Mesendoderm (in vitro differentiated cells): ENCODE results near the gene SETD5.
A peak's percentile ranks its signal among the peaks of the same experiment; 100 is the strongest.

Source experiments
- DNase-seq: peaks from one replicate; pipeline ENCODE4 v3.0.0; 2013
- H2AK5ac ChIP-seq: 2 replicates; pipeline ENCODE4 v1.6.1; 2013; ENCODE audit warnings: low read length, inconsistent platforms
- H2BK120ac ChIP-seq: 2 replicates; pipeline ENCODE4 v1.6.1; 2013; ENCODE audit warnings: low read depth, mild to moderate bottlenecking, low read length, moderate library complexity, mixed read lengths
- H2BK15ac ChIP-seq: replicated peaks from 2 replicates; pipeline ENCODE4 v1.6.1; 2013; ENCODE audit warnings: low read depth, mild to moderate bottlenecking, moderate library complexity
- H2BK5ac ChIP-seq: 2 replicates; pipeline ENCODE4 v1.6.1; 2013; ENCODE audit warnings: low read length, inconsistent platforms
- H3K18ac ChIP-seq: 2 replicates; pipeline ENCODE4 v1.6.1; 2013; ENCODE audit warnings: mild to moderate bottlenecking, low read length, mixed read lengths
- H3K23ac ChIP-seq: one replicate; pipeline ENCODE4 v1.6.1; 2013; ENCODE audit warnings: low read length
- H3K27ac ChIP-seq: 2 replicates; pipeline ENCODE4 v1.5.1; 2013; ENCODE audit warnings: low read depth, mild to moderate bottlenecking, inconsistent platforms, low read length, moderate library complexity
- H3K27me3 ChIP-seq: 2 replicates; pipeline ENCODE4 v1.6.1; 2013; ENCODE audit warnings: low read length, control low read depth, mild to moderate bottlenecking, inconsistent platforms; ENCODE audit not compliant: insufficient read depth, poor library complexity
- H3K36me3 ChIP-seq: 2 replicates; pipeline ENCODE4 v1.6.1; 2013; ENCODE audit warnings: low read length, inconsistent platforms; ENCODE audit not compliant: control insufficient read depth, insufficient read depth
- H3K4ac ChIP-seq: one replicate; pipeline ENCODE4 v1.6.1; 2013; ENCODE audit warnings: low read depth, mild to moderate bottlenecking, low read length, moderate library complexity
- H3K4me1 ChIP-seq: 2 replicates; pipeline ENCODE4 v1.6.1; 2013; ENCODE audit warnings: low read depth, low read length, inconsistent platforms; ENCODE audit not compliant: control insufficient read depth
- H3K4me2 ChIP-seq: 2 replicates; pipeline ENCODE4 v1.6.1; 2013; ENCODE audit warnings: low read length
- H3K4me3 ChIP-seq: 2 replicates; pipeline ENCODE4 v1.5.1; 2013; ENCODE audit warnings: mild to moderate bottlenecking, low read length
- H3K56ac ChIP-seq: one replicate; pipeline ENCODE4 v1.6.1; 2013; ENCODE audit warnings: low read length
- H3K79me1 ChIP-seq: 2 replicates; pipeline ENCODE4 v1.6.1; 2013; ENCODE audit warnings: low read length, inconsistent platforms
- H3K79me2 ChIP-seq: 2 replicates; pipeline ENCODE4 v1.6.1; 2013; ENCODE audit warnings: mild to moderate bottlenecking, low read length; ENCODE audit not compliant: control insufficient read depth, insufficient read depth
- H3K9ac ChIP-seq: 2 replicates; pipeline ENCODE4 v1.6.1; 2013; ENCODE audit warnings: low read length, inconsistent platforms
- H4K5ac ChIP-seq: one replicate; pipeline ENCODE4 v1.6.1; 2013; ENCODE audit warnings: low read length
- H4K8ac ChIP-seq: one replicate; pipeline ENCODE4 v1.6.1; 2013; ENCODE audit warnings: low read depth, mild to moderate bottlenecking, control low read depth, low read length, moderate library complexity
- WGBS: extraction: QIAGEN DNeasy Blood & Tissue Kit; methylation state at CpG from one replicate; pipeline ENCODE4 v1.1.7; 2013; ENCODE audit warnings: low lambda C conversion rate, missing lambda C conversion rate; ENCODE audit not compliant: insufficient coverage; ENCODE audit errors: extremely low coverage; 5-methylcytosine and 5-hydroxymethylcytosine counted together

SETD5 gene

GRCh38 chr3:9390265-9390888 is 7.0 kb upstream of the SETD5 start:
- no peak overlapping the region for H2AK5ac ChIP-seq
- H3K27me3 ChIP-seq: no peaks in the 10 kb centered on the region
- H3K4me1 ChIP-seq: peaks cover 6% of the 10 kb centered on the region
- peaks cover 52% of the 10 kb centered on the region for H3K79me2 ChIP-seq
- H3K4me2 ChIP-seq: no peak overlapping the region
- H3K18ac ChIP-seq: no peak overlapping the region
- no peak overlapping the region for H4K5ac ChIP-seq
- no peak overlapping the region for H3K4ac ChIP-seq
- H3K56ac ChIP-seq: no peak overlapping the region
- no peak for DNase-seq
- no peak overlapping the region for H3K4me3 ChIP-seq
- no CpG with 5 or more reads among the region's 5 CpGs for WGBS
- no peak overlapping the region for H2BK15ac ChIP-seq
- H4K8ac ChIP-seq: no peak overlapping the region
- H3K9ac ChIP-seq: no peak overlapping the region
- peaks cover 2% of the 10 kb centered on the region for H3K79me1 ChIP-seq
- H3K27ac ChIP-seq: no peak overlapping the region
- H2BK5ac ChIP-seq: no peak overlapping the region
- H3K36me3 ChIP-seq: peaks cover 7% of the 10 kb centered on the region
- H2BK120ac ChIP-seq: no peak overlapping the region
- H3K23ac ChIP-seq: no peak overlapping the region

- H3K79me1 ChIP-seq: peaks cover 2% of the 10 kb centered on the region
- H3K18ac ChIP-seq: no peak overlapping the region
- no peaks in the 10 kb centered on the region for H3K27me3 ChIP-seq
- no peak overlapping the region for H3K9ac ChIP-seq
- H2BK5ac ChIP-seq: no peak overlapping the region
- no peak overlapping the region for H3K56ac ChIP-seq
- no peak overlapping the region for H3K27ac ChIP-seq
- peaks cover 59% of the 10 kb centered on the region for H3K79me2 ChIP-seq
- WGBS: no CpG with 5 or more reads among the region's 1 CpG
- H2AK5ac ChIP-seq: no peak overlapping the region
- no peak overlapping the region for H4K8ac ChIP-seq
- no peak overlapping the region for H3K4me3 ChIP-seq
- no peak overlapping the region for H3K4me2 ChIP-seq
- peaks cover 7% of the 10 kb centered on the region for H3K36me3 ChIP-seq
- peaks cover 7% of the 10 kb centered on the region for H3K4me1 ChIP-seq
- no peak overlapping the region for H2BK15ac ChIP-seq
- no peak overlapping the region for H3K23ac ChIP-seq
- no peak for DNase-seq
- no peak overlapping the region for H3K4ac ChIP-seq
- no peak overlapping the region for H2BK120ac ChIP-seq
- no peak overlapping the region for H4K5ac ChIP-seq
Measured at GRCh38 chr3:9392041-9392440, 5.4 kb upstream of the SETD5 start.

- Histone ChIP-seq H3K23ac (no peak overlapping the region), H2BK15ac (no peak overlapping the region), H2AK5ac (peak overlapping the region; percentile 1), H3K4me3 (peak overlapping the region; percentile 83), H3K18ac (peak overlapping the region; percentile 13), H3K4me1 (peaks cover 7% of the 10 kb centered on the region), H3K36me3 (peaks cover 5% of the 10 kb centered on the region), H4K8ac (no peak overlapping the region), H3K4ac (peak overlapping the region; percentile 63), H3K79me1 (peaks cover 2% of the 10 kb centered on the region), H2BK5ac (peak overlapping the region; percentile 3), H3K27ac (peak overlapping the region; percentile 99), H3K79me2 (peaks cover 80% of the 10 kb centered on the region), H3K4me2 (peak overlapping the region; percentile 70), H2BK120ac (no peak overlapping the region), H3K27me3 (no peaks in the 10 kb centered on the region), H3K56ac (peak overlapping the region; percentile 86), H4K5ac (no peak overlapping the region), H3K9ac (peak overlapping the region; percentile 73)
- WGBS: no CpG with 5 or more reads among the region's 15 CpGs
- DNase-seq: peak; percentile 39
Measured at GRCh38 chr3:9395570-9396300, 1.7 kb upstream of the SETD5 start.

- peak overlapping the region; percentile 13 for H3K18ac ChIP-seq
- peak overlapping the region; percentile 86 for H3K56ac ChIP-seq
- peaks cover 3% of the 10 kb centered on the region for H3K36me3 ChIP-seq
- no peak overlapping the region for H2BK120ac ChIP-seq
- peaks cover 7% of the 10 kb centered on the region for H3K4me1 ChIP-seq
- H3K4ac ChIP-seq: peak overlapping the region; percentile 49
- H3K4me2 ChIP-seq: no peak overlapping the region
- H3K27ac ChIP-seq: peak overlapping the region; percentile 99
- no peak overlapping the region for H2BK5ac ChIP-seq
- no peak overlapping the region for H3K23ac ChIP-seq
- WGBS: no CpG with 5 or more reads among the region's 25 CpGs
- peak overlapping the region; percentile 73 for H3K9ac ChIP-seq
- H4K5ac ChIP-seq: no peak overlapping the region
- peak; percentile 99 for DNase-seq
- H2AK5ac ChIP-seq: no peak overlapping the region
- peaks cover 78% of the 10 kb centered on the region for H3K79me2 ChIP-seq
- no peak overlapping the region for H4K8ac ChIP-seq
- no peaks in the 10 kb centered on the region for H3K27me3 ChIP-seq
- H3K79me1 ChIP-seq: no peaks in the 10 kb centered on the region
- no peak overlapping the region for H2BK15ac ChIP-seq
- peak overlapping the region; percentile 83 for H3K4me3 ChIP-seq
Measured at GRCh38 chr3:9396301-9396631, 1.1 kb upstream of the SETD5 start.

- no peaks in the 10 kb centered on the region for H3K79me1 ChIP-seq
- H3K4me3 ChIP-seq: peak overlapping the region; percentile 83
- H3K4ac ChIP-seq: peak overlapping the region; percentile 59
- peak overlapping the region; percentile 97 for H3K56ac ChIP-seq
- no peak overlapping the region for H2AK5ac ChIP-seq
- H4K8ac ChIP-seq: peak overlapping the region; percentile 97
- H3K4me2 ChIP-seq: no peak overlapping the region
- peak; percentile 100 for DNase-seq
- H3K36me3 ChIP-seq: no peaks in the 10 kb centered on the region
- no peaks in the 10 kb centered on the region for H3K27me3 ChIP-seq
- peak overlapping the region; percentile 85 for H3K9ac ChIP-seq
- H2BK15ac ChIP-seq: no peak overlapping the region
- H2BK120ac ChIP-seq: no peak overlapping the region
- H3K18ac ChIP-seq: peak overlapping the region; percentile 94
- no peak overlapping the region for H4K5ac ChIP-seq
- no peak overlapping the region for H2BK5ac ChIP-seq
- WGBS: no CpG with 5 or more reads among the region's 71 CpGs
- H3K27ac ChIP-seq: peak overlapping the region; percentile 99
- H3K23ac ChIP-seq: no peak overlapping the region
- peaks cover 7% of the 10 kb centered on the region for H3K4me1 ChIP-seq
- H3K79me2 ChIP-seq: peaks cover 76% of the 10 kb centered on the region
Measured at GRCh38 chr3:9396632-9397331, 633 bp upstream of the SETD5 start.
